Gastrocnemius medialis (tissue), 4 donors: ENCODE results near the gene DMRTA2. TPM values are rescaled to one million over a fixed set of nuclear protein-coding genes. Genes with fewer than 3 reads are reported as not detected.

Experiments
- ATAC-seq, 2 donors: fragments of 150-250 bp; one replicate each; pipeline ENCODE4 v1.9.1; 2016
- DNase-seq, 2 donors: peaks; one replicate each; pipeline ENCODE4 v3.0.0-alpha.2; 2019
- H3K27ac ChIP-seq, 4 donors: fragments of 200-600 bp; sonication (generic); 1 replicate in 1 of 4; 2 replicates in 3 of 4; pipeline ENCODE4 v1.5.1; 2016 to 2018; ENCODE audit warnings: mild to moderate bottlenecking in 2 of 4, moderate library complexity in 1 of 4
- H3K27me3 ChIP-seq, 3 donors: fragments of 200-600 bp; sonication (generic) in 2 of 3; 1 replicate in 1 of 3; 2 replicates in 2 of 3; pipeline versions ENCODE4 v1.5.1 to v1.6.0; 2016 to 2019; ENCODE audit warnings: mild to moderate bottlenecking in 1 of 3, moderate library complexity in 1 of 3
- H3K36me3 ChIP-seq, 2 donors: fragments of 200-600 bp; sonication (generic) in 1 of 2; one replicate each; pipeline ENCODE4 v1.5.1; 2017 to 2018
- H3K4me1 ChIP-seq, 2 donors: fragments of 200-600 bp; sonication (generic) in 1 of 2; one replicate each; pipeline ENCODE4 v1.5.1; 2016 to 2017; ENCODE audit warnings: mild to moderate bottlenecking in 2 of 2
- H3K4me3 ChIP-seq, 4 donors: fragments of 200-600 bp; sonication (generic) in 3 of 4; 1 replicate in 1 of 4; 2 replicates in 3 of 4; pipeline ENCODE4 v1.5.1; 2016 to 2019; ENCODE audit warnings: mild to moderate bottlenecking in 2 of 4
- H3K9me3 ChIP-seq, 3 donors: fragments of 200-600 bp; sonication (generic) in 2 of 3; 1 replicate in 1 of 3; 2 replicates in 2 of 3; pipeline ENCODE4 v1.5.1; 2016 to 2019
- CTCF ChIP-seq, 5 experiments: fragments of 450-650 bp in 3 of 5; fragments of 200-600 bp in 2 of 5; sonication (generic) in 2 of 5; IDR thresholded peaks in 4 of 5; conservative IDR thresholded peaks in 1 of 5; 1 replicate in 4 of 5; 2 replicates in 1 of 5; pipeline ENCODE4 v1.5.1; 2016 to 2019; ENCODE audit warnings: antibody characterized with exemption in 5 of 5, mild to moderate bottlenecking in 3 of 5, moderate library complexity in 3 of 5
- POLR2A ChIP-seq, 2 donors: fragments of 450-650 bp; IDR thresholded peaks; one replicate each; pipeline ENCODE4 v1.6.1; 2017; ENCODE audit warnings: antibody characterized with exemption in 2 of 2, mild to moderate bottlenecking in 2 of 2, moderate library complexity in 2 of 2
- in situ Hi-C, 4 donors: fragments of 200-750 bp; cut with MboI; loops; one replicate each; pipeline versions ENCODE4 v1.15.0 to v1.8.0; 2017; ENCODE audit warnings: low sequenced_read_pairs in 4 of 4
- intact Hi-C: fragments of 100-400 bp; cut with DNase I; formaldehyde crosslinking; loops from one replicate; pipeline ENCODE4 v1.15.1; 2023; ENCODE audit warnings: low total_unique reads
- total RNA-seq, 4 donors: library from RNA; depleted of rRNA; stranded (reverse); fragments of >200 nt; gene quantifications; one replicate each; pipeline versions ENCODE4 v1.1.0 to v1.2.3, GENCODE V29; 2016

DMRTA2 gene
- total RNA-seq, 4 donors from 2014 or later: not detected

GRCh38 chr1:50422675-50422945 is 633 bp downstream of the DMRTA2 start:
- intact Hi-C loops (no loop called here), in situ Hi-C loops (no loop called here)
- Histone ChIP-seq H3K4me1 (peaks cover 32 to 38% of the 10 kb centered on the region in 2 donors), H3K36me3 (no peaks in the 10 kb centered on the region), H3K4me3 (peak overlapping the region in 2 of 4 donors; percentile 46 to 65), H3K27me3 (peaks cover 96 to 98% (median 97%) of the 10 kb centered on the region in 3 donors), H3K27ac (no peak overlapping the region), H3K9me3 (no peaks in the 10 kb centered on the region)
- no peak for DNase-seq
- no peak for ATAC-seq
- TF ChIP-seq CTCF (IDR thresholded peaks at IDR 0.05 in 4 of 5, conservative IDR thresholded peaks at IDR 0.05 in 1 of 5) (no peak), POLR2A (IDR thresholded peaks at IDR 0.05) (no peak)

GRCh38 chr1:50421768-50422674 is 1.2 kb downstream of the DMRTA2 start:
- intact Hi-C loops (no loop called here), in situ Hi-C loops (no loop called here)
- no peak overlapping the region for H3K4me3 ChIP-seq
- H3K4me1 ChIP-seq: peaks cover 32 to 38% of the 10 kb centered on the region in 2 donors
- ATAC-seq (no peak), DNase-seq (no peak)
- no peaks in the 10 kb centered on the region for H3K36me3 ChIP-seq
- TF ChIP-seq CTCF (IDR thresholded peaks at IDR 0.05 in 4 of 5, conservative IDR thresholded peaks at IDR 0.05 in 1 of 5) (no peak), POLR2A (IDR thresholded peaks at IDR 0.05) (no peak)
- no peak overlapping the region for H3K27ac ChIP-seq
- H3K27me3 ChIP-seq: peaks cover 96 to 98% (median 97%) of the 10 kb centered on the region in 3 donors
- H3K9me3 ChIP-seq: no peaks in the 10 kb centered on the region

GRCh38 chr1:50421366-50421748 is 1.9 kb downstream of the DMRTA2 start:
- DNase-seq: no peak
- Histone ChIP-seq H3K4me3 (peak overlapping the region in 1 of 4 donors; percentile 17), H3K27ac (no peak overlapping the region), H3K4me1 (peaks cover 29 to 36% of the 10 kb centered on the region in 2 donors), H3K27me3 (peaks cover 96 to 98% (median 97%) of the 10 kb centered on the region in 3 donors), H3K9me3 (no peaks in the 10 kb centered on the region), H3K36me3 (no peaks in the 10 kb centered on the region)
- intact Hi-C loops (no loop called here), in situ Hi-C loops (no loop called here)
- ATAC-seq: no peak
- TF ChIP-seq CTCF (IDR thresholded peaks at IDR 0.05 in 4 of 5, conservative IDR thresholded peaks at IDR 0.05 in 1 of 5) (no peak), POLR2A (IDR thresholded peaks at IDR 0.05) (no peak)

- H3K27ac ChIP-seq: no peak overlapping the region
- no peaks in the 10 kb centered on the region for H3K9me3 ChIP-seq
- no peak for TF ChIP-seq CTCF (IDR thresholded peaks at IDR 0.05 in 4 of 5, conservative IDR thresholded peaks at IDR 0.05 in 1 of 5)
- no peak for TF ChIP-seq POLR2A (IDR thresholded peaks at IDR 0.05)
- H3K4me1 ChIP-seq: peaks cover 29 to 36% of the 10 kb centered on the region in 2 donors
- no peaks in the 10 kb centered on the region for H3K36me3 ChIP-seq
- ATAC-seq (no peak), DNase-seq (no peak)
- peak overlapping the region in 1 of 4 donors; percentile 17 for H3K4me3 ChIP-seq
- intact Hi-C loops (no loop called here), in situ Hi-C loops (no loop called here)
- peaks cover 96 to 98% (median 97%) of the 10 kb centered on the region in 3 donors for H3K27me3 ChIP-seq
Measured at GRCh38 chr1:50420689-50421365, 2.4 kb downstream of the DMRTA2 start.
